Measurements from ENCODE around the gene ESRRB.
A peak's percentile ranks its signal among the peaks of the same experiment; 100 is the strongest.

ESRRB gene

DNA sequence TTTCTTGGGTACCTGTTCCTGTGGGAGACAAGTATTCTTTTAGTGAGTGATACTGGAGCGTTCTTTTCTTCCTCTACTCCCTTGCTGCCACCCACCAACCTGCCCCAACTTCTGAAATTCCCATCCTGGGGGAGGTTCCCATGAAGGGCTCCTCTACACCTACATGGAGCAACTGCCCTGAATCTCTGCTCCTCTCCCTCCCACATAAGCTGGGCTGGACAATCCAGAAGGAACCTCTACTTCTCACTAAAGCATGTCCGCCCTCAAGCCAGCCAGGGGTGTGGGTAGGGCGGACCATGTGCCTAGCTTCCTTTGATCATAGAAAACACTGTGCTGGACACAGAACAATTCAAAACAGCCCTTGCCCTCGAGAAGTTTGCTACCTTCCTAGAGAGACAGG lies 25.9 kb upstream of the ESRRB start:
- Histone ChIP-seq H3K27ac (no peak overlapping the region), H3K27me3 (no peaks in the 10 kb centered on the region), H3K4me2 (no peak overlapping the region), H3K9ac (no peak overlapping the region), H3K9me3 (replicated peaks in 1 of 11) (no peaks in the 10 kb centered on the region), H4K20me1 (no peaks in the 10 kb centered on the region), H3K4me1 (peaks cover 0 to 8% (median 0%) of the 10 kb centered on the region in 10 experiments; a peak in 2 of 20 replicates), H3K4me3 (no peak overlapping the region), H3K36me3 (no peaks in the 10 kb centered on the region)
- no peak for TF ChIP-seq Cebpa-rat (IDR thresholded peaks at IDR 0.05)

DNA sequence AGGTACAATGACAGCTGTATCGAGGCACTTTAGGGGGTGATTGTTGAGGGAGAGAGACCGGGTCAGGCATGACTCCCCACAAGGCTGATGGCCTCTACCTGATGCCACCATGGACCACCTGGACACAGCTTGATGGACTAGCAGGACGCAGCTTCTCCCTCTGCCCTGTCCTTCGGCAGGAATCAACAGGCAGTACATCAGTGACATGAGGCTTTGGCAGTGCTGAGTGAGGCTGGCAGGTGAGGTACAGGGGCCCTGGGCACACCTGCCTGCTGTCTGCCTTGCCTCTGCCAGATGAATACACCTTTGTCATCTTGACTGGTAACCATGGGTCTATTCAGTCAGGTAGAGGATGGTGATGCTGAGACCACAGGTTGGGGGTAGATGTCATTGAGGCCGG lies 25.3 kb upstream of the ESRRB start:
- peaks cover 0 to 8% (median 0%) of the 10 kb centered on the region in 10 experiments; a peak in 2 of 20 replicates for H3K4me1 ChIP-seq
- no peaks in the 10 kb centered on the region for H3K27me3 ChIP-seq
- no peaks in the 10 kb centered on the region for H3K9me3 ChIP-seq (replicated peaks in 1 of 11)
- no peak for TF ChIP-seq Cebpa-rat (IDR thresholded peaks at IDR 0.05)
- no peaks in the 10 kb centered on the region for H4K20me1 ChIP-seq
- H3K36me3 ChIP-seq, result no peaks in the 10 kb centered on the region
- no peak overlapping the region for H3K9ac ChIP-seq
- no peak overlapping the region for H3K4me2 ChIP-seq
- H3K27ac ChIP-seq, result no peak overlapping the region
- H3K4me3 ChIP-seq, result no peak overlapping the region

DNA sequence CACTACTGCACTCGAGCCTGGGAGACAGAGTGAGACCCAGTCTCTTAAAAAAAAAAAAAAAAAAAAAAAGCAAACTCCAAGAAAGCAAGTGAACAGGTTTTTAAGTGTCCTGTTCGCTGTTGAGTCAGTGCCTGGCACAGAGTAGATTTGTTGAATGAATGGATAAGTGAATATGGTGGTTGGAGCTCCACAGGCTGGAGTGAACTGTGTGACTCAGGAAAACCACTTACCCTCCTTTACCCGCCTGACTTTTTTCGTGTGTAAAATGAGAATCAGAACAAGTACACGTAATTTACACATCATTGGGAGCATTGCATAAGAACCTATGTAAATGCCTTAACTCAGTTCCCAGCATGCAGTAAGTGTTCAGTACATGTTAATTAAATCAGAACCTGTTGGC lies 24.0 kb upstream of the ESRRB start:
- H3K27ac ChIP-seq, result no peak overlapping the region
- H3K36me3 ChIP-seq, result no peaks in the 10 kb centered on the region
- H3K4me2 ChIP-seq, result no peak overlapping the region; a peak in 1 of 22 replicates
- no peaks in the 10 kb centered on the region for H3K27me3 ChIP-seq
- no peaks in the 10 kb centered on the region for H3K9me3 ChIP-seq (replicated peaks in 1 of 11)
- no peak overlapping the region for H3K9ac ChIP-seq
- no peak for TF ChIP-seq Cebpa-rat (IDR thresholded peaks at IDR 0.05)
- no peaks in the 10 kb centered on the region for H4K20me1 ChIP-seq
- H3K4me1 ChIP-seq, result peaks cover 0 to 8% (median 0%) of the 10 kb centered on the region in 10 experiments; a peak in 2 of 20 replicates
- no peak overlapping the region for H3K4me3 ChIP-seq

DNA sequence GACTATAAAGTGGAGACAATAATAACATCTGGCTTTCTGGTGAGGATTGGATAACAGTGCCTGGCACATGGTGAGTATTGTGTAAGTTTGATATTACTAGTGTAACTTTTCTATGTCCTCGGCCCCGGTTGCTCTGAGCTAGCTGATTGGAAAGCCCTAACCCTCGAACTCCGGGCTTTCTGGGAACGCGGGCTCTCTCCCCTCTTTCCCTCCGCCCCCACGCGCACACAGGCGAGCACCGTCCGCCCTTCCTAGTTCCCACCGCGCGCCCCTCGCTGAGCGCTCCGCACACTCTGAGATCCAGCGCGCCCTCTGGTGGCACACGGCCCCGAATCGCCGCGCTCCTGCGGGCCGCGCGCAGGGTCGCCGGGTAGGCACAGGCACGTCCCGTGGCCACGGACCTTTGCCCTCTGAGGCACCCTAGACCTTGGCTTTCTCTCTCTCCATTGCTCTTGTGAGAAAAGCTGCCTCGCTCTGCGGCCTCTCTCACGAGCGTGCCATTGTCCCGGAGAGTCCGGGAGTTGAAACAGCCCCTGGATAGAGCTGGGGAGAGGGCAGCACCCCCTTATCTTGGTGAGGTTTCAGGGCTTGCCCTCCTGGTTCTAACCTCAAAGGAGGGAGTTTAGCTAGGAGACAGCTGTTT lies 23.2 kb upstream of the ESRRB start:
- Histone ChIP-seq H3K4me2 (peak overlapping the region; percentile 41 to 85 (median 74)), H3K27ac (no peak overlapping the region), H3K9ac (peak overlapping the region in 2 of 11 experiments; percentile 13 to 30; a peak in 3 of 22 replicates), H3K27me3 (no peaks in the 10 kb centered on the region), H4K20me1 (no peaks in the 10 kb centered on the region), H3K4me1 (peaks cover 0 to 8% (median 0%) of the 10 kb centered on the region in 10 experiments; a peak in 2 of 20 replicates), H3K4me3 (peak overlapping the region in 4 of 10 experiments; percentile 40 to 61 (median 43); a peak in 6 of 20 replicates), H3K36me3 (no peaks in the 10 kb centered on the region), H3K9me3 (replicated peaks in 1 of 11) (no peaks in the 10 kb centered on the region)
- TF ChIP-seq Cebpa-rat (IDR thresholded peaks at IDR 0.05), result no peak; a peak in 1 of 22 replicates

DNA sequence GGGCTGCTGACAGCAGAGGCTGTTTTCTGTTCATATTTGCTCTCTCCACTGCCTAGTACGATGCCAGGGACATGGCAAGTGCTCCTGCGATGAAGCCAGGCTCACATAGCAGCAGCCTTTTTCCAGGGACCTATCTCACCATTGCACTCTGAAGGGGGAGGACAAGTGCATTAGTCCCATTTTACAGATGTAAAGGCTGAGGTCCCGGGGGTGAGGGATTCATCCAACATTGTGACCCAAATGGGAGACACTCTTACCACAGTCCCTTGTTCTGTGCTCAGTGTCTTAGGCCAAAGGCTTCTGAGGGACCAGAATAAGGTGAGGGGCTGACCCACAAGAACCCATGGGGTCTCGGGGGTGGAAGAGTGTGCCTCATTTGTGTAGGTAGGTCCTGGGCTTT lies 21.6 kb upstream of the ESRRB start:
- H3K9me3 ChIP-seq (replicated peaks in 1 of 11), result no peaks in the 10 kb centered on the region
- no peak overlapping the region for H3K4me3 ChIP-seq
- peaks cover 0 to 8% (median 0%) of the 10 kb centered on the region in 10 experiments; a peak in 2 of 20 replicates for H3K4me1 ChIP-seq
- H3K4me2 ChIP-seq, result no peak overlapping the region
- H3K9ac ChIP-seq, result no peak overlapping the region
- no peak overlapping the region for H3K27ac ChIP-seq
- H4K20me1 ChIP-seq, result no peaks in the 10 kb centered on the region
- no peaks in the 10 kb centered on the region for H3K27me3 ChIP-seq
- H3K36me3 ChIP-seq, result no peaks in the 10 kb centered on the region
- no peak for TF ChIP-seq Cebpa-rat (IDR thresholded peaks at IDR 0.05)

DNA sequence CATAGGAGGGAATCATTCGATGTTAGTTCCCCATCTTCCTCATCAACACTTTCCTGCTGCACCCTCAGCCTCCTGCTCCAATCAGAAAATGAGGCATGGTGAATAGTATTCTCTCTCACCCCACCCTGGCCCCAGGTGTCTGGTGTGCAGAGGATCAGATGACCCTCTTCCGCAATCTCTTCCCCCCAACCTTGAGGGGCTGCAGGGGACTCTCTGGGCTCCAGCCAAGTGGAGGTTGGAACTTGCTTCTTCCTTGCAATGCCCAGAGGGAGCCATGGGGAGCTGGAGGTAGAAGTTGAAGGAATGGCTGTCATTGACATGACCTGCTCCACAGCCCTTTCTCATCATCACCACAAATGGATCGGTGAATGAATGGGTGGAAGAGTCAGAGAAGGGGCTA lies 20.2 kb upstream of the ESRRB start:
- H3K9ac ChIP-seq, result no peak overlapping the region
- no peak for TF ChIP-seq Cebpa-rat (IDR thresholded peaks at IDR 0.05)
- H3K4me1 ChIP-seq, result peaks cover 0 to 8% (median 0%) of the 10 kb centered on the region in 10 experiments; a peak in 2 of 20 replicates
- no peak overlapping the region for H3K4me3 ChIP-seq
- H3K9me3 ChIP-seq (replicated peaks in 1 of 11), result no peaks in the 10 kb centered on the region
- no peaks in the 10 kb centered on the region for H3K27me3 ChIP-seq
- no peaks in the 10 kb centered on the region for H3K36me3 ChIP-seq
- H3K27ac ChIP-seq, result no peak overlapping the region
- H3K4me2 ChIP-seq, result no peak overlapping the region
- no peaks in the 10 kb centered on the region for H4K20me1 ChIP-seq

DNA sequence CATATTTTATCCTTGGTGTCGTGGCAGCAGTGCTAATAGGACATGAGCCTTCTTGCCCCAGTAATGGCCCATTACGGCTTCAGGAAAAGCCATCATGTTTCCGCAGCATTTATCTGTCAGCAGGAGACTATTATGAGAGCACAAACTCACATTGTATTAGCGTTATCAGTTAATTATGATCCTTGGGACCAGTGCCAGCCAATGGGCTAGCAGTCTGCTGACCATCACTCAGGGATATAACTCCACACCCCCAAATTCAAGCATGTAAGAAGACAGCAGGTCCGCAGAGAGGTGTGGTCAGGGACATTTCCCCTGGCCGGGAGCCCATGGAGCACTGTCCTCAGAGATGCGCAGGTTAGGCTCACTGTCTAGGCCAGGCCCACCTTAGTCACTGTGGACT lies 4.9 kb upstream of the ESRRB start:
- Histone ChIP-seq H3K9me3 (replicated peaks in 1 of 11) (no peaks in the 10 kb centered on the region), H3K4me1 (peaks cover 0 to 6% (median 0%) of the 10 kb centered on the region in 10 experiments; a peak in 4 of 20 replicates), H3K36me3 (no peaks in the 10 kb centered on the region), H3K27ac (no peak overlapping the region), H3K27me3 (peaks cover 16 to 32% (median 28%) of the 10 kb centered on the region in 11 experiments), H4K20me1 (peaks cover 0 to 1% (median 0%) of the 10 kb centered on the region in 11 experiments; a peak in 2 of 22 replicates), H3K9ac (no peak overlapping the region), H3K4me3 (no peak overlapping the region), H3K4me2 (0 out of 22 replicates have a peak overlapping the region, but pooled peaks of 1 of the 11 experiments have one; percentile 16)
- no peak for TF ChIP-seq Cebpa-rat (IDR thresholded peaks at IDR 0.05)

DNA sequence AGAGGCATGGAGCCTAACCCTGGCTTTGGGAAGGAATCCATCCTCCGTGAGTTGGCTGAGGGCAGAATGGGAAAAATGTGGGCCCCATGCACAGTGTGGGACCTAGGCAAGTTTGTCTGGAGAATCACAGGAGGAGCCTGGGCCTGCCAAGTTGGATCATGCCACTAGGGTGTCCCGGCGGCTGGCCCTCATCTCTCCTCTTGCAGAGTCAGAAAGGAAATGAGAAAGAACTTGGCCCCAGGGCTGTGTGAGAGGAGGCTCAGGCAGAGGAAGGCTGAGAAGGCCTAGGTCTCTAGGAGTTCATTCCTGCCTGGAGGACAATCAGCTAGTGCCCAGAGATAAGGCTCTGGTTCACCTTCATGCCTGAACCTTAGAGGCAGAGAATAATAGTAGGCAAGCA lies 2.5 kb upstream of the ESRRB start:
- no peak overlapping the region for H3K9ac ChIP-seq
- H4K20me1 ChIP-seq, result peaks cover 0 to 15% (median under 1%) of the 10 kb centered on the region in 11 experiments; a peak in 5 of 22 replicates
- TF ChIP-seq Cebpa-rat (IDR thresholded peaks at IDR 0.05), result no peak
- H3K27me3 ChIP-seq, result peaks cover 40 to 56% (median 52%) of the 10 kb centered on the region in 11 experiments
- no peak overlapping the region for H3K27ac ChIP-seq
- no peak overlapping the region for H3K4me3 ChIP-seq
- H3K36me3 ChIP-seq, result no peaks in the 10 kb centered on the region
- H3K4me2 ChIP-seq, result no peak overlapping the region
- H3K9me3 ChIP-seq (replicated peaks in 1 of 11), result peaks cover 0 to 9% (median 6%) of the 10 kb centered on the region in 11 experiments; a peak in 5 of 22 replicates
- H3K4me1 ChIP-seq, result peaks cover 0 to 15% (median 6%) of the 10 kb centered on the region in 10 experiments; a peak in 9 of 20 replicates

DNA sequence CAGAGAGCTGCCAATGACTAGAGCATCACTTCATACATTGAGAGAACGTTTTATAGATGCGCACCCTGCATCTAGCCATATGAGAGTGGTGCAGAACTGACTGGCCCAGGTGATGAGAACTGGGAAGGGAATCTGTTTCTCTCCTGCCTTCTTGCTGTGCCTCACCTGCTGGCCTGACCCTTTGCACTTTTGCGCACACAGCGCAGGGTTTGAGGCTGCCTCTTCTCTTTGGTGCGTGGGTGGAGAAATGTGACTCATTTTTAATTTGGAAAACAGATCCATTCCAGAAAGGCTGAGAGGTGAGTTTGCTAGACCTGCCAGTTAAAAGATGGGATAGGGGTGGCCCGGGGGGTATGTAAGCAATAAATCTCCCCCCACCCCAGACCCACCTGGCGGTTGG lies 453 bp upstream of the ESRRB start:
- Histone ChIP-seq H3K9me3 (replicated peaks in 1 of 11) (peaks cover 0 to 9% (median 6%) of the 10 kb centered on the region in 11 experiments; a peak in 5 of 22 replicates), H3K4me2 (no peak overlapping the region), H3K36me3 (no peaks in the 10 kb centered on the region), H3K27me3 (peaks cover 59 to 76% (median 72%) of the 10 kb centered on the region in 11 experiments), H4K20me1 (peaks cover 0 to 15% (median 4%) of the 10 kb centered on the region in 11 experiments; a peak in 5 of 22 replicates), H3K4me1 (peaks cover 0 to 15% (median 6%) of the 10 kb centered on the region in 10 experiments; a peak in 5 of 20 replicates), H3K27ac (no peak overlapping the region), H3K4me3 (no peak overlapping the region), H3K9ac (no peak overlapping the region)
- no peak for TF ChIP-seq Cebpa-rat (IDR thresholded peaks at IDR 0.05)

Data from BLaER1 treated with 17β-estradiol and CSF1 and Interleukin-3, amounts not matched to agents 10 nM and 100 nM (cell line).